GM23338 (cell line): ENCODE measurements around the gene KIFC3. TPM values are rescaled to one million over a fixed set of nuclear protein-coding genes. Genes with fewer than 3 reads are reported as not detected.

ENCODE experiments used
- ATAC-seq: fragments of 200-7000 bp; cut with Tn5 transposase; 3 replicates; pipeline ENCODE4 v1.9.1; 2020
- DNase-seq: peaks from one replicate; pipeline ENCODE4 v3.0.0-alpha.2; 2015; ENCODE audit warnings: low spot score
- H2AFZ ChIP-seq: fragments of 200-600 bp; sonication (generic); 2 replicates; pipeline ENCODE4 v1.8.0; 2016; ENCODE audit warnings: antibody characterized with exemption, mild to moderate bottlenecking, moderate library complexity
- H3F3A ChIP-seq: fragments of 200-600 bp; sonication (generic); replicated peaks from 2 replicates; pipeline ENCODE4 v1.8.0; 2017; ENCODE audit warnings: antibody characterized with exemption, mixed run types, low read depth
- H3K27ac ChIP-seq: fragments of 200-600 bp; sonication (generic); 2 replicates; pipeline ENCODE4 v1.6.1; 2016; ENCODE audit warnings: low read depth
- H3K27me3 ChIP-seq: fragments of 200-600 bp; sonication (generic); 2 replicates; pipeline ENCODE4 v1.8.0; 2016; ENCODE audit warnings: mild to moderate bottlenecking, mixed run types, moderate library complexity; ENCODE audit not compliant: insufficient read depth
- H3K36me3 ChIP-seq: fragments of 200-600 bp; sonication (generic); 2 replicates; pipeline ENCODE4 v1.8.0; 2016; ENCODE audit warnings: mild to moderate bottlenecking; ENCODE audit not compliant: insufficient read depth
- H3K4me1 ChIP-seq: fragments of 200-600 bp; sonication (generic); 2 replicates; pipeline ENCODE4 v1.8.0; 2016; ENCODE audit warnings: mild to moderate bottlenecking, moderate library complexity; ENCODE audit not compliant: insufficient read depth
- H3K4me2 ChIP-seq: fragments of 200-600 bp; sonication (generic); 2 replicates; pipeline ENCODE4 v1.7.1; 2017; ENCODE audit warnings: mixed run types
- H3K4me3 ChIP-seq: fragments of 200-600 bp; sonication (generic); 2 replicates; pipeline ENCODE4 v1.6.1; 2016; ENCODE audit warnings: mixed run types
- H3K79me2 ChIP-seq: fragments of 200-600 bp; sonication (generic); replicated peaks from 2 replicates; pipeline ENCODE4 v1.8.0; 2017; ENCODE audit warnings: mild to moderate bottlenecking; ENCODE audit not compliant: insufficient read depth
- H3K9me2 ChIP-seq: fragments of 200-600 bp; sonication (generic); 2 replicates; pipeline ENCODE4 v1.8.0; 2017; ENCODE audit not compliant: insufficient read depth
- H4K20me1 ChIP-seq: fragments of 200-600 bp; sonication (generic); replicated peaks from 2 replicates; pipeline ENCODE4 v1.8.0; 2017; ENCODE audit warnings: mild to moderate bottlenecking; ENCODE audit not compliant: insufficient read depth
- H3K27ac Mint-ChIP-seq: 2 replicates; pipeline ENCODE4 v1.8.0; 2020; ENCODE audit warnings: inconsistent platforms, mild to moderate bottlenecking, moderate library complexity, mixed read lengths
- H3K27me3 Mint-ChIP-seq: 3 replicates; pipeline ENCODE4 v1.8.0; 2022; ENCODE audit warnings: low read depth, mild to moderate bottlenecking, moderate library complexity, mixed read lengths, inconsistent platforms; ENCODE audit not compliant: insufficient read depth, poor library complexity
- H3K36me3 Mint-ChIP-seq: 3 replicates; pipeline ENCODE4 v1.8.0; 2021; ENCODE audit warnings: low read depth, mild to moderate bottlenecking, inconsistent platforms, moderate library complexity, mixed read lengths
- H3K4me1 Mint-ChIP-seq: 3 replicates; pipeline ENCODE4 v1.8.0; 2020; ENCODE audit warnings: mild to moderate bottlenecking, inconsistent platforms, mixed read lengths
- H3K4me3 Mint-ChIP-seq: 3 replicates; pipeline ENCODE4 v1.8.0; 2021; ENCODE audit warnings: moderate library complexity, mild to moderate bottlenecking, inconsistent platforms, mixed read lengths
- H3K9me3 Mint-ChIP-seq: 3 replicates; pipeline ENCODE4 v1.8.0; 2020; ENCODE audit warnings: moderate library complexity, mild to moderate bottlenecking, inconsistent platforms, mixed read lengths
- CREB1 ChIP-seq: fragments of 250-450 bp; sonication (Bioruptor Pico); IDR thresholded peaks from 2 replicates; pipeline ENCODE4 v1.5.0; 2020; ENCODE audit warnings: low read depth, mild to moderate bottlenecking, moderate library complexity
- ZNF114 ChIP-seq: fragments of 250-450 bp; sonication (Bioruptor Pico); IDR thresholded peaks from 2 replicates; pipeline ENCODE4 v1.5.0; 2020; ENCODE audit warnings: mild to moderate bottlenecking, moderate library complexity
- ZNF462 ChIP-seq: fragments of 250-450 bp; sonication (Bioruptor Pico); IDR thresholded peaks from 2 replicates; pipeline ENCODE4 v1.5.0; 2020; ENCODE audit warnings: mild to moderate bottlenecking, moderate library complexity
- polyA plus RNA-seq: library from polyadenylated mRNA; unstranded; fragments of >200 nt; fragmentation: Nextera tagmentation; extraction: Ambion mirVana; gene quantifications from 2 replicates; pipeline ENCODE4 v1.2.1, GENCODE V29; 2016
- total RNA-seq: library from RNA; depleted of rRNA; stranded (reverse); fragments of >200 nt; shearing (Covaris generic); gene quantifications from 2 replicates; pipeline ENCODE4 v1.2.3, GENCODE V29; 2014
- TF ChIP-seq, protein P1 (sequence below), 2 experiments: fragments of 200-600 bp in 1 of 2; sonication (generic) in 1 of 2; conservative IDR thresholded peaks; 2 replicates each; pipeline versions ENCODE4 v1.5.1 to v1.6.1; 2016 to 2017; ENCODE audit warnings: antibody characterized with exemption in 2 of 2, low read depth in 2 of 2, mild to moderate bottlenecking in 2 of 2, moderate library complexity in 1 of 2

Gene KIFC3
- total and polyA plus RNA-seq, 2 experiments from 2014 or later, result 4.4 to 12.5 TPM

DNA sequence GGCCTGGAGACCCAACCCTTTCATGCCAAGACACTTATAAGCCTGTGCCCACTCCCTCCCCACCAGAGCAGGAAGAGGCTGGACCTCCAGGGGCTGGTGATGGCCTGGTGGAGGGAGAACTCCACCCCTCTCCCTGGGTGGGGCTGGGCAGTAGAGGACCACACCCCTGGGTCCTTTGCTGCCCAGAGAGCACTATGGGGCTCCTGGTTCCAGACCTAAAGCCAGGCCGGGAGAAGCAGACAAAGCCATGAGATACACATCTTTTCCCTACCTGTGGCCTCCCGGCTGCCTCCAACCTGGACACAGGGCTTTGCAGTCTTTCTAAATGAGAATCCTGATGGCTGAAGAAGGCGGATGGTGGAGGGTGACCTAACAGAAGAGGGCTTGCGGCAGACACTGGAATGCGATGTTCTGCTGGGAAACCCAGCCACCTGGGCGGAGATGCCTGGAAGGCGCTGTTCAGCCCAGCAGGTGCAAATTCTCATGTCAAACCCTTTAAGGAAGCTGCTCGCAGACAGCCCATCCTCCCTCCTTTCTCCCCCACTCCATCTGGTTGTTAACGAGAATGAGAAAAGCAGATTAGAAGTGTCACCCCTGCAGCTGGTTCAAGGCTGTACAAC lies 43.9 kb upstream of the KIFC3 start:
- no peaks in the 10 kb centered on the region for H4K20me1 ChIP-seq
- H3K4me2 ChIP-seq, result peak overlapping the region; percentile 61
- H3K9me2 ChIP-seq, result peaks cover 8% of the 10 kb centered on the region
- H3K4me1 ChIP-seq, result peaks cover 13% of the 10 kb centered on the region
- H2AFZ ChIP-seq, result no peak overlapping the region
- ATAC-seq (peak; percentile 94), DNase-seq (peak; percentile 91)
- Mint-ChIP-seq H3K4me1 (peaks cover 42% of the 10 kb centered on the region), H3K36me3 (no peaks in the 10 kb centered on the region; the same call in 2 of the 3 replicates), H3K4me3 (peak overlapping the region; percentile 48), H3K9me3 (no peaks in the 10 kb centered on the region), H3K27ac (peak overlapping the region; percentile 78), H3K27me3 (peaks cover 9% of the 10 kb centered on the region)
- peak overlapping the region; percentile 90 for H3K27ac ChIP-seq
- H3K79me2 ChIP-seq, result no peaks in the 10 kb centered on the region
- 0 out of 2 replicates have a peak, but pooled peaks cover 11% of the 10 kb centered on the region for H3F3A ChIP-seq
- TF ChIP-seq, protein P1, sequence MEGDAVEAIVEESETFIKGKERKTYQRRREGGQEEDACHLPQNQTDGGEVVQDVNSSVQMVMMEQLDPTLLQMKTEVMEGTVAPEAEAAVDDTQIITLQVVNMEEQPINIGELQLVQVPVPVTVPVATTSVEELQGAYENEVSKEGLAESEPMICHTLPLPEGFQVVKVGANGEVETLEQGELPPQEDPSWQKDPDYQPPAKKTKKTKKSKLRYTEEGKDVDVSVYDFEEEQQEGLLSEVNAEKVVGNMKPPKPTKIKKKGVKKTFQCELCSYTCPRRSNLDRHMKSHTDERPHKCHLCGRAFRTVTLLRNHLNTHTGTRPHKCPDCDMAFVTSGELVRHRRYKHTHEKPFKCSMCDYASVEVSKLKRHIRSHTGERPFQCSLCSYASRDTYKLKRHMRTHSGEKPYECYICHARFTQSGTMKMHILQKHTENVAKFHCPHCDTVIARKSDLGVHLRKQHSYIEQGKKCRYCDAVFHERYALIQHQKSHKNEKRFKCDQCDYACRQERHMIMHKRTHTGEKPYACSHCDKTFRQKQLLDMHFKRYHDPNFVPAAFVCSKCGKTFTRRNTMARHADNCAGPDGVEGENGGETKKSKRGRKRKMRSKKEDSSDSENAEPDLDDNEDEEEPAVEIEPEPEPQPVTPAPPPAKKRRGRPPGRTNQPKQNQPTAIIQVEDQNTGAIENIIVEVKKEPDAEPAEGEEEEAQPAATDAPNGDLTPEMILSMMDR (conservative IDR thresholded peaks at IDR 0.05; ENCODE audit: low read depth in 2 of 2), result no peak
- TF ChIP-seq CREB1 (peak; percentile 11; the same call in 1 of the 2 replicates), ZNF462 (CRISPR knock-in tag) (peak; percentile 99), ZNF114 (CRISPR knock-in tag) (peak; percentile 81; the same call in 1 of the 2 replicates)
- H3K27me3 ChIP-seq, result no peaks in the 10 kb centered on the region
- H3K4me3 ChIP-seq, result peak overlapping the region; percentile 34; the same call in 1 of the 2 replicates
- H3K36me3 ChIP-seq, result no peaks in the 10 kb centered on the region
